Measurements from ENCODE around the gene KCNJ9.

KCNJ9 gene

GRCh38 chr1:160082487-160082886, 1.1 kb downstream of the KCNJ9 start:
- Histone ChIP-seq H3K27me3 (replicated peaks; ENCODE audit: insufficient read depth, low read length) (peaks cover 34% of the 10 kb centered on the region), H3K27ac (ENCODE audit: low read length) (no peak overlapping the region)

GRCh38 chr1:160082926-160083325, 1.6 kb downstream of the KCNJ9 start:
- Histone ChIP-seq H3K4me2 (ENCODE audit: low read depth, low read length) (no peak overlapping the region), H2AFZ (ENCODE audit: low read length) (no peak overlapping the region), H3K27ac (ENCODE audit: low read length) (no peak overlapping the region), H3K9ac (ENCODE audit: low read length) (no peak overlapping the region), H3K79me2 (ENCODE audit: low read length) (no peaks in the 10 kb centered on the region), H3F3A (ENCODE audit: insufficient read depth, low read length) (peaks cover 9% of the 10 kb centered on the region; the same call in 1 of the 2 replicates), H3K9me2 (replicated peaks; ENCODE audit: insufficient read depth, low read length) (no peaks in the 10 kb centered on the region), H3K36me3 (replicated peaks; ENCODE audit: insufficient read depth, low read length) (no peaks in the 10 kb centered on the region), H3K9me3 (replicated peaks; ENCODE audit: insufficient read depth, low read length) (no peaks in the 10 kb centered on the region), H4K20me1 (ENCODE audit: insufficient read depth, low read length) (no peaks in the 10 kb centered on the region), H3K27me3 (replicated peaks; ENCODE audit: insufficient read depth, low read length) (peaks cover 34% of the 10 kb centered on the region), H3K4me3 (ENCODE audit: low read length) (no peak overlapping the region), H3K4me1 (ENCODE audit: low read length) (peaks cover 29% of the 10 kb centered on the region)
- no peak for TF ChIP-seq EZH2phosphoT487 (IDR thresholded peaks at IDR 0.05; ENCODE audit: low read length)
- no peak for TF ChIP-seq CTCF (IDR thresholded peaks at IDR 0.05; ENCODE audit: low read length)
- no peak for TF ChIP-seq EZH2 (optimal IDR thresholded peaks at IDR 0.05; ENCODE audit: low read depth, low read length)
- no peak for DNase-seq

More at GRCh38 chr1:160082487-160082886, 1.1 kb downstream of the KCNJ9 start:
- Histone ChIP-seq H2AFZ (ENCODE audit: low read length) (no peak overlapping the region), H3K4me2 (ENCODE audit: low read depth, low read length) (no peak overlapping the region), H3K4me1 (ENCODE audit: low read length) (peaks cover 29% of the 10 kb centered on the region), H3F3A (ENCODE audit: insufficient read depth, low read length) (peaks cover 9% of the 10 kb centered on the region; the same call in 1 of the 2 replicates), H3K36me3 (replicated peaks; ENCODE audit: insufficient read depth, low read length) (no peaks in the 10 kb centered on the region), H3K9me2 (replicated peaks; ENCODE audit: insufficient read depth, low read length) (no peaks in the 10 kb centered on the region), H3K79me2 (ENCODE audit: low read length) (no peaks in the 10 kb centered on the region), H3K9me3 (replicated peaks; ENCODE audit: insufficient read depth, low read length) (no peaks in the 10 kb centered on the region), H3K9ac (ENCODE audit: low read length) (no peak overlapping the region), H4K20me1 (ENCODE audit: insufficient read depth, low read length) (no peaks in the 10 kb centered on the region), H3K4me3 (ENCODE audit: low read length) (no peak overlapping the region)
- TF ChIP-seq EZH2phosphoT487 (IDR thresholded peaks at IDR 0.05; ENCODE audit: low read length), result no peak
- no peak for TF ChIP-seq CTCF (IDR thresholded peaks at IDR 0.05; ENCODE audit: low read length)
- no peak for TF ChIP-seq EZH2 (optimal IDR thresholded peaks at IDR 0.05; ENCODE audit: low read depth, low read length)
- no peak for DNase-seq

- H3K79me2 ChIP-seq (ENCODE audit: low read length), result no peaks in the 10 kb centered on the region
- H3K9ac ChIP-seq (ENCODE audit: low read length), result peak overlapping the region; percentile 1; the same call in 1 of the 2 replicates
- H3F3A ChIP-seq (ENCODE audit: insufficient read depth, low read length), result peaks cover 9% of the 10 kb centered on the region; the same call in 1 of the 2 replicates
- DNase-seq, result peak; percentile 92
- H3K4me1 ChIP-seq (ENCODE audit: low read length), result peaks cover 25% of the 10 kb centered on the region
- peak overlapping the region; percentile 33 for H3K4me3 ChIP-seq (ENCODE audit: low read length)
- H3K27me3 ChIP-seq (replicated peaks; ENCODE audit: insufficient read depth, low read length), result peaks cover 34% of the 10 kb centered on the region
- no peaks in the 10 kb centered on the region for H4K20me1 ChIP-seq (ENCODE audit: insufficient read depth, low read length)
- H3K9me3 ChIP-seq (replicated peaks; ENCODE audit: insufficient read depth, low read length), result no peaks in the 10 kb centered on the region
- no peak overlapping the region for H3K27ac ChIP-seq (ENCODE audit: low read length)
- no peaks in the 10 kb centered on the region for H3K36me3 ChIP-seq (replicated peaks; ENCODE audit: insufficient read depth, low read length)
- peak overlapping the region; percentile 82 for H2AFZ ChIP-seq (ENCODE audit: low read length)
- H3K9me2 ChIP-seq (replicated peaks; ENCODE audit: insufficient read depth, low read length), result no peaks in the 10 kb centered on the region
- H3K4me2 ChIP-seq (ENCODE audit: low read depth, low read length), result peak overlapping the region; percentile 88
- TF ChIP-seq CTCF (IDR thresholded peaks at IDR 0.05; ENCODE audit: low read length) (peak; percentile 98; the same call in 1 of the 2 replicates), EZH2 (optimal IDR thresholded peaks at IDR 0.05; ENCODE audit: low read depth, low read length) (no peak)
Measured at GRCh38 chr1:160083968-160084770, 2.8 kb downstream of the KCNJ9 start.
